WTC11 (cell line): ENCODE data around the gene MTUS2. TPM values are rescaled to one million over a fixed set of nuclear protein-coding genes. Genes with fewer than 3 reads are reported as not detected.

ENCODE experiments used
- ATAC-seq: fragments of 200-7000 bp; cut with Tn5 transposase; 2 replicates; pipeline ENCODE4 v1.10.0; 2021; ENCODE audit warnings: mild to moderate bottlenecking, moderate library complexity
- CTCF ChIA-PET: fragments of 300-600 bp; sonication (Branson Sonifier 250); formaldehyde crosslinking; loops from one replicate; lab custom pipeline; 2021; ENCODE audit warnings: antibody characterized with exemption; lab: Charles Lee
- POLR2A ChIA-PET: fragments of 350-600 bp; sonication (Branson Sonifier 250); formaldehyde crosslinking; loops from one replicate; lab custom pipeline; 2021; ENCODE audit warnings: antibody characterized with exemption; lab: Charles Lee
- DNase-seq: peaks from one replicate; pipeline ENCODE4 v3.0.0; 2021; ENCODE audit warnings: low spot score
- H3K27ac Mint-ChIP-seq: 2 replicates; pipeline ENCODE4 v1.8.0; 2021; ENCODE audit warnings: mixed read lengths
- H3K27me3 Mint-ChIP-seq: 2 replicates; pipeline ENCODE4 v1.8.0; 2021; ENCODE audit warnings: low read depth, mild to moderate bottlenecking, moderate library complexity, mixed read lengths
- H3K36me3 Mint-ChIP-seq: 2 replicates; pipeline ENCODE4 v1.8.0; 2021; ENCODE audit warnings: mixed read lengths
- H3K4me1 Mint-ChIP-seq: 2 replicates; pipeline ENCODE4 v1.8.0; 2022; ENCODE audit warnings: mixed read lengths
- H3K4me3 Mint-ChIP-seq: 2 replicates; pipeline ENCODE4 v1.8.0; 2021; ENCODE audit warnings: mild to moderate bottlenecking, moderate library complexity, mixed read lengths
- H3K9me3 Mint-ChIP-seq: 2 replicates; pipeline ENCODE4 v1.8.0; 2021; ENCODE audit warnings: mixed read lengths
- AR ChIP-seq: fragments of 250-450 bp; sonication (Bioruptor Pico); IDR thresholded peaks from 2 replicates; pipeline ENCODE4 v1.9.0; 2021; ENCODE audit warnings: mild to moderate bottlenecking
- ARID4B ChIP-seq: sonication (generic); formaldehyde crosslinking; IDR thresholded peaks from 2 replicates; pipeline ENCODE4 v1.8.0; 2023; ENCODE audit warnings: missing genetic modification reagents, mild to moderate bottlenecking, borderline replicate concordance
- ATF1 ChIP-seq: sonication (generic); formaldehyde crosslinking; IDR thresholded peaks from 2 replicates; pipeline ENCODE4 v1.8.1; 2023; ENCODE audit warnings: mild to moderate bottlenecking, moderate library complexity, missing genetic modification reagents
- ESRRA ChIP-seq: sonication (generic); formaldehyde crosslinking; IDR thresholded peaks from 2 replicates; pipeline ENCODE4 v1.8.1; 2022; ENCODE audit warnings: mild to moderate bottlenecking, missing genetic modification reagents, borderline replicate concordance
- FOXK1 ChIP-seq: sonication (generic); formaldehyde crosslinking; IDR thresholded peaks from 2 replicates; pipeline ENCODE4 v1.8.0; 2022; ENCODE audit warnings: mild to moderate bottlenecking, moderate library complexity, missing genetic modification reagents
- FOXP1 ChIP-seq: sonication (generic); formaldehyde crosslinking; IDR thresholded peaks from 2 replicates; pipeline ENCODE4 v1.8.0; 2022; ENCODE audit warnings: missing genetic modification reagents, mild to moderate bottlenecking, moderate library complexity, borderline replicate concordance
- HMGA2 ChIP-seq: fragments of 250-450 bp; sonication (Bioruptor Pico); IDR thresholded peaks from 2 replicates; pipeline ENCODE4 v1.4.0; 2021; ENCODE audit warnings: mild to moderate bottlenecking, moderate library complexity
- HMGXB4 ChIP-seq: sonication (generic); formaldehyde crosslinking; IDR thresholded peaks from 2 replicates; pipeline ENCODE4 v1.8.1; 2023; ENCODE audit warnings: mild to moderate bottlenecking, moderate library complexity, missing genetic modification reagents
- JAZF1 ChIP-seq: fragments of 250-450 bp; sonication (Bioruptor Pico); IDR thresholded peaks from 2 replicates; pipeline ENCODE4 v1.9.0; 2021; ENCODE audit warnings: moderate library complexity, mild to moderate bottlenecking, inconsistent platforms
- MLX ChIP-seq: sonication (generic); formaldehyde crosslinking; IDR thresholded peaks from 2 replicates; pipeline ENCODE4 v1.8.1; 2023; ENCODE audit warnings: mild to moderate bottlenecking, missing genetic modification reagents, moderate library complexity
- MYBL2 ChIP-seq: sonication (generic); formaldehyde crosslinking; IDR thresholded peaks from 2 replicates; pipeline ENCODE4 v1.8.1; 2023; ENCODE audit warnings: mild to moderate bottlenecking, moderate library complexity, missing genetic modification reagents
- NR2C2 ChIP-seq: sonication (generic); formaldehyde crosslinking; IDR thresholded peaks from 2 replicates; pipeline ENCODE4 v1.8.0; 2022; ENCODE audit warnings: mild to moderate bottlenecking, missing genetic modification reagents
- NR3C1 ChIP-seq: sonication (generic); formaldehyde crosslinking; conservative IDR thresholded peaks from 2 replicates; pipeline ENCODE4 v1.8.1; 2023; ENCODE audit warnings: low read depth, mild to moderate bottlenecking, missing genetic modification reagents
- PRDM15 ChIP-seq: sonication (generic); formaldehyde crosslinking; IDR thresholded peaks from 2 replicates; pipeline ENCODE4 v1.8.0; 2022; ENCODE audit warnings: missing genetic modification reagents
- RORB ChIP-seq: fragments of 250-450 bp; sonication (Bioruptor Pico); IDR thresholded peaks from 2 replicates; pipeline ENCODE4 v1.9.0; 2021; ENCODE audit warnings: mild to moderate bottlenecking
- SMAD4 ChIP-seq: sonication (generic); formaldehyde crosslinking; IDR thresholded peaks from 2 replicates; pipeline ENCODE4 v1.8.0; 2022; ENCODE audit warnings: mild to moderate bottlenecking, missing genetic modification reagents
- SOX15 ChIP-seq: fragments of 250-450 bp; sonication (Bioruptor Pico); IDR thresholded peaks from 2 replicates; pipeline ENCODE4 v1.9.0; 2021; ENCODE audit warnings: mild to moderate bottlenecking
- TCF7 ChIP-seq: sonication (generic); formaldehyde crosslinking; IDR thresholded peaks from 2 replicates; pipeline ENCODE4 v1.8.0; 2022; ENCODE audit warnings: mild to moderate bottlenecking, low read depth, missing genetic modification reagents, moderate library complexity
- TP53 ChIP-seq: sonication (generic); formaldehyde crosslinking; IDR thresholded peaks from 2 replicates; pipeline ENCODE4 v1.8.1; 2023; ENCODE audit warnings: mild to moderate bottlenecking, missing genetic modification reagents
- ZBTB43 ChIP-seq: sonication (generic); formaldehyde crosslinking; IDR thresholded peaks from 2 replicates; pipeline ENCODE4 v1.8.1; 2023; ENCODE audit warnings: mild to moderate bottlenecking, missing genetic modification reagents
- ZMAT4 ChIP-seq: fragments of 250-450 bp; sonication (Bioruptor Pico); IDR thresholded peaks from 2 replicates; pipeline ENCODE4 v1.9.0; 2021; ENCODE audit warnings: mild to moderate bottlenecking
- ZNF512 ChIP-seq: sonication (generic); formaldehyde crosslinking; IDR thresholded peaks from 2 replicates; pipeline ENCODE4 v1.8.1; 2022; ENCODE audit warnings: missing genetic modification reagents, borderline replicate concordance
- total RNA-seq: library from RNA; stranded (reverse); gene quantifications from 3 replicates; pipeline ENCODE4 v1.2.3, GENCODE V29; 2021

The MTUS2 gene
- total RNA-seq, 1 experiment from 2014 or later, result 0.22 TPM

GRCh38 chr13:29527511-29527910 is 707.4 kb downstream of the MTUS2 start (continued):
- no peak for TF ChIP-seq ZBTB43 (CRISPR knock-in tag)
- no peak for TF ChIP-seq FOXK1 (CRISPR knock-in tag)
- no peak for TF ChIP-seq TCF7 (CRISPR knock-in tag)
- no peak for TF ChIP-seq TP53 (CRISPR knock-in tag)
- no peak for TF ChIP-seq JAZF1
- TF ChIP-seq ATF1 (CRISPR knock-in tag), result no peak
- no peak for TF ChIP-seq NR3C1
- TF ChIP-seq NR2C2, result no peak
- no peak for TF ChIP-seq RORB (CRISPR knock-in tag)
- TF ChIP-seq FOXP1, result no peak
- no peak for TF ChIP-seq MLX (CRISPR knock-in tag)
- no peak for TF ChIP-seq ESRRA
- no peak for TF ChIP-seq HMGA2
- TF ChIP-seq HMGXB4, result no peak

- no peak overlapping the region for H3K27ac Mint-ChIP-seq
- H3K9me3 Mint-ChIP-seq, result no peaks in the 10 kb centered on the region
- no peaks in the 10 kb centered on the region for H3K4me1 Mint-ChIP-seq
- peaks cover 62% of the 10 kb centered on the region for H3K36me3 Mint-ChIP-seq
- no peak for DNase-seq
- H3K4me3 Mint-ChIP-seq, result no peak overlapping the region
- ChIA-PET CTCF (interaction anchor here (1.0 to 2.0 kb wide), 2 partner anchors 20 to 180 kb away, joined by 4 to 5 read pairs; no protein-coding TSS in a partner anchor), POLR2A (no interaction called here)
- no peak for ATAC-seq
- H3K27me3 Mint-ChIP-seq, result no peaks in the 10 kb centered on the region
- no peak for TF ChIP-seq AR
- TF ChIP-seq MYBL2, result no peak
- TF ChIP-seq ARID4B (CRISPR knock-in tag), result no peak
- no peak for TF ChIP-seq SOX15 (CRISPR knock-in tag)
- TF ChIP-seq ZMAT4, result no peak
- no peak for TF ChIP-seq PRDM15 (CRISPR knock-in tag)
- no peak for TF ChIP-seq ZNF512 (CRISPR knock-in tag)
- no peak for TF ChIP-seq SMAD4
These were observed 707.8 kb downstream of the MTUS2 start for GRCh38 chr13:29527916-29528315.
